HFFc6 (cell line): Measurements from ENCODE around the gene TNS2. TPM values are rescaled to one million over a fixed set of nuclear protein-coding genes. Genes with fewer than 3 reads are reported as not detected.

ENCODE experiments used
- DNase-seq: peaks from one replicate; pipeline ENCODE4 v3.0.0-alpha.2; 2018
- H3K27ac Mint-ChIP-seq: 2 replicates; pipeline ENCODE4 v1.8.0; 2020; ENCODE audit warnings: mild to moderate bottlenecking, mixed read lengths
- H3K27me3 Mint-ChIP-seq: 2 replicates; pipeline ENCODE4 v1.8.0; 2021; ENCODE audit warnings: mild to moderate bottlenecking, moderate library complexity, mixed read lengths; ENCODE audit not compliant: insufficient read depth
- H3K36me3 Mint-ChIP-seq: 2 replicates; pipeline ENCODE4 v1.8.0; 2021; ENCODE audit warnings: low read depth, mixed read lengths
- H3K4me1 Mint-ChIP-seq: 2 replicates; pipeline ENCODE4 v1.8.0; 2020; ENCODE audit warnings: low read depth, mixed read lengths
- H3K4me3 Mint-ChIP-seq: 2 replicates; pipeline ENCODE4 v1.8.0; 2020; ENCODE audit warnings: mild to moderate bottlenecking, moderate library complexity, mixed read lengths
- H3K9me3 Mint-ChIP-seq: 2 replicates; pipeline ENCODE4 v1.8.0; 2020; ENCODE audit warnings: mild to moderate bottlenecking, mixed read lengths
- total RNA-seq, 6 experiments: library from RNA; stranded (reverse); fragmentation: NEBNext Ultra II Directional; extraction: Animal tissue kit (Norgen Biotek cat#: 25700); gene quantifications; 2 replicates in 1 of 6; 3 replicates in 5 of 6; pipeline ENCODE4 v1.2.3, GENCODE V29; 2021
- TF ChIP-seq, protein P1 (sequence below): fragments of 200-600 bp; sonication (generic); IDR thresholded peaks from 2 replicates; pipeline ENCODE4 v1.5.0; 2021; ENCODE audit warnings: antibody characterized with exemption, mild to moderate bottlenecking

Gene TNS2
- total RNA-seq, 6 experiments from 2014 or later, result 44.3 to 69.2 (median 58.9) TPM

DNA sequence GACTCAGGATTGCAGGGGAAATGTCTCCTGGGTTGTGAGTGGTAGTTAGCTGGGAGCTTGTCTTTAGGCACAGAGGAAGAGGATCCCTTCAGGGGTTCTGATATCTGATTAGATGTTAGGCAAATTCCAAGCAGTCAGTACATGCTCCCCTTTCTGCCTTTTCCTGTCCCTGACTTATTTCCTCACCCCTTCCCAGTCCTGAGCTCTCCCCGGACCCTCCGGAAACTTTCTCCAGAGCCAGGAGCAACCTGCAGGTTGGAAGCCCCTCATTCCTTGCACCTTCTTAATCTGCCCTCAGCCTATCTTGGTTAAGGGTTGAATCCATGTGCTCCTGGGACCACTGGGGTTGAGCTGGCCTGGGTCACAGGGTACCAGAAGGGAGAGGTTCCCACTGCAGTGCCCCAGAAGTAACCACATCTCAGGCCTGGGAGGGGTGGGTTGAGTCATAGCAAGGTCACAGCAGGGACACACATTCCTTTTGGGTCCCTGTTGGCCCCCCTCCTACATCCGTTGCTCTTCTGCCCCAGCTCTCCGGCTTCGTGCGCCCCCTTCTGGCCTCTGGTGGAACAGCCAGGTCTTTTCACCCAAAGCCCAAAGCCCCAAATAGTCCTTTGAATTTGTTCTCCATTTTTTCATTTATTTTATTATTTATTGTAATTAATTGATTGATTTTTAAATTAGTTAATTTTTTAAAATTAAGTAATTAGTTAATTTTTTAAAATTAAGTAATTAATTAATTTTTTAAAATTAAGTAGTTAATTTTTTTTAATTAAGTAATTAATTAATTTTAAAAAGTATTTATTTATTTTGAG lies 49.4 kb downstream of the TNS2 start:
- Mint-ChIP-seq H3K4me1 (peaks cover 51% of the 10 kb centered on the region), H3K9me3 (no peaks in the 10 kb centered on the region), H3K36me3 (no peaks in the 10 kb centered on the region), H3K27ac (peak overlapping the region; percentile 95), H3K27me3 (peaks cover 5% of the 10 kb centered on the region; the same call in 1 of the 2 replicates), H3K4me3 (peak overlapping the region; percentile 95)
- DNase-seq, result peak; percentile 95
- TF ChIP-seq, protein P1, sequence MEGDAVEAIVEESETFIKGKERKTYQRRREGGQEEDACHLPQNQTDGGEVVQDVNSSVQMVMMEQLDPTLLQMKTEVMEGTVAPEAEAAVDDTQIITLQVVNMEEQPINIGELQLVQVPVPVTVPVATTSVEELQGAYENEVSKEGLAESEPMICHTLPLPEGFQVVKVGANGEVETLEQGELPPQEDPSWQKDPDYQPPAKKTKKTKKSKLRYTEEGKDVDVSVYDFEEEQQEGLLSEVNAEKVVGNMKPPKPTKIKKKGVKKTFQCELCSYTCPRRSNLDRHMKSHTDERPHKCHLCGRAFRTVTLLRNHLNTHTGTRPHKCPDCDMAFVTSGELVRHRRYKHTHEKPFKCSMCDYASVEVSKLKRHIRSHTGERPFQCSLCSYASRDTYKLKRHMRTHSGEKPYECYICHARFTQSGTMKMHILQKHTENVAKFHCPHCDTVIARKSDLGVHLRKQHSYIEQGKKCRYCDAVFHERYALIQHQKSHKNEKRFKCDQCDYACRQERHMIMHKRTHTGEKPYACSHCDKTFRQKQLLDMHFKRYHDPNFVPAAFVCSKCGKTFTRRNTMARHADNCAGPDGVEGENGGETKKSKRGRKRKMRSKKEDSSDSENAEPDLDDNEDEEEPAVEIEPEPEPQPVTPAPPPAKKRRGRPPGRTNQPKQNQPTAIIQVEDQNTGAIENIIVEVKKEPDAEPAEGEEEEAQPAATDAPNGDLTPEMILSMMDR, result peak; percentile 99

DNA sequence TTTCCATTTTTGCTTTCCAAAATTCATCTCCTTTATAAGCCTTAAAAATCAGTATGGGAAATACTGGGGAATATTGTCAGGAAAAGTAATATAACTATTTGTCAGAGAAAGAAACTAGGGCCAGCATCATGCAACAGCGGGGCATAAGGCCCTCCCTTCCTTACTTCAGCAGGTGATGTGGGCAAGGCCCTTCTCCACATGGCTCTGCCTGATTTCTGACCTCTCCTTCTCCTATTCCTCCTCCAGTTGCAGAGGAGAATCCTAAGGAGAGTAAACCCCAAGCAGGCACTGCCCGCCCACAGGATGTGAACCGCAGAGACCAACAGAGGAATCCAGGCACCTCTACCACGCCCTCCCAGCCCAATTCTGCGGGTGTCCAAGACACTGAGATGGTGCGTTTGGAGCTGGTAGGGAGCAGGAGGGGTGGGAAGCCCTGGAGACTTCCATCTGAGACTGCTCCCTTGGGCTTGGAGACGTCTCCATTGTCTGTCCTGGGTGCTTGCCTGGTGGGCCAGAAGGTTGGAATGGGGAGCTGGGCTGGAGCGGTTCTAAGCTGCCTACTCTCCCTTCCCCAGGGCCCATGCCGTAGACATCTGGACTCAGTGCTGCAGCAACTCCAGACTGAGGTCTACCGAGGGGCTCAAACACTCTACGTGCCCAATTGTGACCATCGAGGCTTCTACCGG lies 50.7 kb downstream of the TNS2 start:
- DNase-seq, result no peak
- no peaks in the 10 kb centered on the region for H3K9me3 Mint-ChIP-seq
- peaks cover 5% of the 10 kb centered on the region; the same call in 1 of the 2 replicates for H3K27me3 Mint-ChIP-seq
- 0 out of 2 replicates have a peak overlapping the region, but pooled peaks have one; percentile 36 for H3K27ac Mint-ChIP-seq
- H3K4me3 Mint-ChIP-seq, result no peak overlapping the region
- no peaks in the 10 kb centered on the region for H3K36me3 Mint-ChIP-seq
- TF ChIP-seq, protein P1, result no peak
- peaks cover 38% of the 10 kb centered on the region for H3K4me1 Mint-ChIP-seq

DNA sequence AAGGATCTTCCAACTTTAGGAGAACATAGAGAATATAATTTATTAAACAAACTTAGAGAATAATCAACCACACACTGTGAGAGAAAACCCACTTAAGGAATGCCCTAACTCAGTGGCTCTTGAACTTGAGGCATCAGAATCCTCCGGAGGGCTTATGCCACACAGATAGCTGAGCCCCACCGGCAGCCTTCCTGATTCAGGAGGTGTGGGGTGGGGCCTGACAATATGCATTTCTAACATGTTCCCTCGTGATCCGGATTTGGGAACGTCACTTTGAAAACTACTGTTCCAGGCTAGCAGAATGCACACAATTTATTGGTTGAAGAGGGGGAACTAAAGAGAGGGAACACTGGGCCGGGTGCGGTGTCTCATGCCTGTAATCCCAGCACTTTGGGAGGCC lies 51.4 kb downstream of the TNS2 start:
- DNase-seq, result no peak
- H3K27me3 Mint-ChIP-seq, result peaks cover 5% of the 10 kb centered on the region; the same call in 1 of the 2 replicates
- TF ChIP-seq, protein P1, result no peak
- no peaks in the 10 kb centered on the region for H3K9me3 Mint-ChIP-seq
- no peaks in the 10 kb centered on the region for H3K36me3 Mint-ChIP-seq
- H3K4me3 Mint-ChIP-seq, result no peak overlapping the region
- H3K27ac Mint-ChIP-seq, result no peak overlapping the region; the same call in 1 of the 2 replicates
- H3K4me1 Mint-ChIP-seq, result peaks cover 32% of the 10 kb centered on the region

DNA sequence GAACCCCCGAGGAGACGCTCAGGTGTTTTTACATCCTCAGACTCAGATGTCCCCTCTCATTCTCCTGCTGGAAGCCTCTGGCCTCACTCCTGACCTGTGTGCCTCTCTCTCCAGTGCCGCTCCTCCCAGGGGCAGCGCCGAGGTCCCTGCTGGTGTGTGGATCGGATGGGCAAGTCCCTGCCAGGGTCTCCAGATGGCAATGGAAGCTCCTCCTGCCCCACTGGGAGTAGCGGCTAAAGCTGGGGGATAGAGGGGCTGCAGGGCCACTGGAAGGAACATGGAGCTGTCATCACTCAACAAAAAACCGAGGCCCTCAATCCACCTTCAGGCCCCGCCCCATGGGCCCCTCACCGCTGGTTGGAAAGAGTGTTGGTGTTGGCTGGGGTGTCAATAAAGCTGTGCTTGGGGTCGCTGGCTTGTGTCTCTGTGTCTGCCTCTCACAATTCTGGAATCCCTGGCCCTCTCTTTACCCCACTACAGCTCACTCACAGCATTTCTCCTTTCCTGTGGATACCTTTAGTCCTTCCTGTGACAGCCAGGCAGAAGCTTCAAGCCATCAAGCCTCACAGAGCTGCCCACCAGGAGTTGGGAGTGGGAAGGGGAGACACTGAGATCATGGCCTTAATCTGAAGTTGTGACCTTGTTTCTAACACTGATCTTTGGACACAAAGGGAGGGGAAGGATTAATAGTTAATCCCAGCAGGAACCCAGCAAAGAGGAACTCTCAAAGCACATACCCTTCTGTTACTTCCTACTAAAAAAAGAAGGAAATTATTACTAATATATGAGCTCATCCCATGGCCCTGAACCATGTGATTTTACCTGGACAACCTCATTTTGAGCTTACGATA lies 52.3 kb downstream of the TNS2 start:
- peak overlapping the region; percentile 10; the same call in 1 of the 2 replicates for H3K27ac Mint-ChIP-seq
- no peaks in the 10 kb centered on the region for H3K9me3 Mint-ChIP-seq
- TF ChIP-seq, protein P1, result no peak
- no peaks in the 10 kb centered on the region for H3K36me3 Mint-ChIP-seq
- no peak for DNase-seq
- H3K4me3 Mint-ChIP-seq, result no peak overlapping the region
- H3K4me1 Mint-ChIP-seq, result peaks cover 23% of the 10 kb centered on the region
- H3K27me3 Mint-ChIP-seq, result peaks cover 2% of the 10 kb centered on the region; the same call in 1 of the 2 replicates
